ENCODE measurements around the gene RSU1.

The RSU1 gene

GRCh38 chr10:16566202-16566805 is 250.9 kb downstream of the RSU1 start:
- Histone ChIP-seq H3K9ac (ENCODE audit: low read depth, low read length) (no peak overlapping the region), H3K9me3 (ENCODE audit: insufficient read depth, low read length, severe bottlenecking) (no peaks in the 10 kb centered on the region), H3K4me1 (ENCODE audit: insufficient read depth, low read length) (no peaks in the 10 kb centered on the region), H3K36me3 (ENCODE audit: insufficient read depth, low read length) (no peaks in the 10 kb centered on the region), H3K27ac (ENCODE audit: low read length) (no peak overlapping the region), H3K79me2 (ENCODE audit: insufficient read depth, low read length) (no peaks in the 10 kb centered on the region), H2AFZ (ENCODE audit: low read depth, low read length) (no peak overlapping the region), H3K4me3 (ENCODE audit: low read depth in 1 of 2, low read length in 2 of 2) (no peak overlapping the region), H4K20me1 (ENCODE audit: insufficient read depth, low read length) (no peaks in the 10 kb centered on the region), H3K27me3 (ENCODE audit: insufficient read depth, low read length, poor library complexity) (no peaks in the 10 kb centered on the region), H3K4me2 (ENCODE audit: insufficient read depth, low read length) (no peak overlapping the region)
- TF ChIP-seq CTCF (IDR thresholded peaks at IDR 0.05; ENCODE audit: borderline replicate concordance, extremely low read depth, low read length, poor library complexity, severe bottlenecking) (no peak), EZH2 (IDR thresholded peaks at IDR 0.05; ENCODE audit: borderline replicate concordance, low read depth, low read length, severe bottlenecking) (no peak)
- DNase-seq (no peak), ATAC-seq (ENCODE audit: insufficient read depth, low read depth) (no peak; the same call in 2 of the 3 replicates)

GRCh38 chr10:16565604-16566003 is 251.6 kb downstream of the RSU1 start:
- Histone ChIP-seq H3K4me1 (ENCODE audit: insufficient read depth, low read length) (no peaks in the 10 kb centered on the region), H3K36me3 (ENCODE audit: insufficient read depth, low read length) (no peaks in the 10 kb centered on the region), H3K9ac (ENCODE audit: low read depth, low read length) (no peak overlapping the region), H4K20me1 (ENCODE audit: insufficient read depth, low read length) (no peaks in the 10 kb centered on the region), H3K4me3 (ENCODE audit: low read depth in 1 of 2, low read length in 2 of 2) (no peak overlapping the region), H3K27ac (ENCODE audit: low read length) (no peak overlapping the region), H3K27me3 (ENCODE audit: insufficient read depth, low read length, poor library complexity) (no peaks in the 10 kb centered on the region), H2AFZ (ENCODE audit: low read depth, low read length) (no peak overlapping the region), H3K9me3 (ENCODE audit: insufficient read depth, low read length, severe bottlenecking) (no peaks in the 10 kb centered on the region), H3K4me2 (ENCODE audit: insufficient read depth, low read length) (no peak overlapping the region), H3K79me2 (ENCODE audit: insufficient read depth, low read length) (no peaks in the 10 kb centered on the region)
- DNase-seq (no peak), ATAC-seq (ENCODE audit: insufficient read depth, low read depth) (no peak)
- TF ChIP-seq EZH2 (IDR thresholded peaks at IDR 0.05; ENCODE audit: borderline replicate concordance, low read depth, low read length, severe bottlenecking) (no peak), CTCF (IDR thresholded peaks at IDR 0.05; ENCODE audit: borderline replicate concordance, extremely low read depth, low read length, poor library complexity, severe bottlenecking) (no peak)

DNA sequence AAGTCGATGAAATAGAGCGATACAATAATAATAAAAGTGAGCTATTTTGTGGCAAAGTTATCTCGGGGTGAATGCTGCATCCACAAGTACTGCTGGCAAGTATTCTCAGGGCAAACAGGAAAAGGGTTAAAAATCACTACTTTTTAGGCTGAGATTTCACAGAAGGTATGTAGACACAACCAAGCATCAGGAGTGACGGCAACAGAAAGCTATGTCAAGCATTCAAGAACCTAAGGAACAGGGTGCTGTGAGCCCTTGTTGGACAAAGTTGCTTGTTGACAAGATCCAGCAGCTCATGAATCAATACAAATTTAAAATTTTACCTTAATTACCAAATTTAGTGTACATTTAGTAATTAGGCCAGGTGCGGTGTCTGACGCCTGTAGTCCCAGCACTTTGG is 254.3 kb downstream of the RSU1 start:
- Histone ChIP-seq H3K36me3 (ENCODE audit: insufficient read depth, low read length) (no peaks in the 10 kb centered on the region), H2AFZ (ENCODE audit: low read depth, low read length) (no peak overlapping the region), H3K4me1 (ENCODE audit: insufficient read depth, low read length) (no peaks in the 10 kb centered on the region), H3K9ac (ENCODE audit: low read depth, low read length) (no peak overlapping the region), H3K4me3 (ENCODE audit: low read depth in 1 of 2, low read length in 2 of 2) (no peak overlapping the region), H3K4me2 (ENCODE audit: insufficient read depth, low read length) (no peak overlapping the region), H3K9me3 (ENCODE audit: insufficient read depth, low read length, severe bottlenecking) (no peaks in the 10 kb centered on the region), H3K27me3 (ENCODE audit: insufficient read depth, low read length, poor library complexity) (no peaks in the 10 kb centered on the region), H3K27ac (ENCODE audit: low read length) (no peak overlapping the region), H3K79me2 (ENCODE audit: insufficient read depth, low read length) (no peaks in the 10 kb centered on the region), H4K20me1 (ENCODE audit: insufficient read depth, low read length) (no peaks in the 10 kb centered on the region)
- no peak for TF ChIP-seq CTCF (IDR thresholded peaks at IDR 0.05; ENCODE audit: borderline replicate concordance, extremely low read depth, low read length, poor library complexity, severe bottlenecking)
- TF ChIP-seq EZH2 (IDR thresholded peaks at IDR 0.05; ENCODE audit: borderline replicate concordance, low read depth, low read length, severe bottlenecking) = no peak
- no peak for ATAC-seq (ENCODE audit: insufficient read depth, low read depth)
- DNase-seq = no peak
